ENCODE data around the gene FBXO31. TPM values are rescaled to one million over a fixed set of nuclear protein-coding genes. Genes with fewer than 3 reads are reported as not detected.

Gene FBXO31
- total and polyA plus RNA-seq, 9 of the 15 experiments (the other 6 are each of a cell fraction or from before 2014, with no cell fraction given), result 0.18 to 33.3 (median 10.9) TPM

GRCh38 chr16:87391324-87391949, 7.9 kb upstream of the FBXO31 start (continued):
- TF ChIP-seq POLR3G (IDR thresholded peaks at IDR 0.05; ENCODE audit: extremely low read depth, insufficient read length, insufficient replicate concordance) (no peak), ZNF589 (CRISPR knock-in tag; IDR thresholded peaks at IDR 0.05; ENCODE audit: low read depth) (peak; percentile 88; the same call in 1 of the 2 replicates), NEUROD1 (IDR thresholded peaks at IDR 0.05; ENCODE audit: borderline replicate concordance, low read depth, low read length, partially characterized antibody) (no peak), RERE (CRISPR knock-in tag; IDR thresholded peaks at IDR 0.05; ENCODE audit: borderline replicate concordance) (no peak), ZNF584 (CRISPR knock-in tag; IDR thresholded peaks at IDR 0.05; ENCODE audit: low read depth) (peak; percentile 92; the same call in 1 of the 2 replicates), SMARCA5 (IDR thresholded peaks at IDR 0.05) (0 out of 2 replicates have a peak, but pooled peaks have one; percentile 40), KLF1 (tag; IDR thresholded peaks at IDR 0.05) (0 out of 2 replicates have a peak, but pooled peaks have one; percentile 58), ZNF280A (IDR thresholded peaks at IDR 0.05; ENCODE audit: low read depth, partially characterized antibody) (no peak), TGIF2 (CRISPR knock-in tag; IDR thresholded peaks at IDR 0.05) (peak; percentile 86), GABPB1 (CRISPR knock-in tag; IDR thresholded peaks at IDR 0.05) (peak; percentile 77), ZNF76 (CRISPR knock-in tag; IDR thresholded peaks at IDR 0.05; ENCODE audit: borderline replicate concordance) (no peak), ZNF197 (CRISPR knock-in tag; IDR thresholded peaks at IDR 0.05; ENCODE audit: low read depth) (0 out of 2 replicates have a peak, but pooled peaks have one; percentile 12), ETV6 (IDR thresholded peaks at IDR 0.05; ENCODE audit: borderline replicate concordance in 1 of 2, low read depth in 2 of 2, low read length in 1 of 2) (no peak), ETV6 (CRISPR knock-in tag; IDR thresholded peaks at IDR 0.05; ENCODE audit: borderline replicate concordance) (no peak), ZNF592 (IDR thresholded peaks at IDR 0.05) (peak; percentile 90), GABPB2 (CRISPR knock-in tag; conservative IDR thresholded peaks at IDR 0.05) (no peak), TRIM28 (IDR thresholded peaks at IDR 0.05) (no peak)

Measured in K562 (cell line).